GM21367 (cell line): ENCODE data around the gene NCAPH2.

Experiments used
- ATAC-seq: cut with Tn5 transposase; IDR thresholded peaks from one replicate; pipeline ENCODE4 v1.9.1; 2021; ENCODE audit not compliant: unreplicated experiment

NCAPH2 gene

DNA sequence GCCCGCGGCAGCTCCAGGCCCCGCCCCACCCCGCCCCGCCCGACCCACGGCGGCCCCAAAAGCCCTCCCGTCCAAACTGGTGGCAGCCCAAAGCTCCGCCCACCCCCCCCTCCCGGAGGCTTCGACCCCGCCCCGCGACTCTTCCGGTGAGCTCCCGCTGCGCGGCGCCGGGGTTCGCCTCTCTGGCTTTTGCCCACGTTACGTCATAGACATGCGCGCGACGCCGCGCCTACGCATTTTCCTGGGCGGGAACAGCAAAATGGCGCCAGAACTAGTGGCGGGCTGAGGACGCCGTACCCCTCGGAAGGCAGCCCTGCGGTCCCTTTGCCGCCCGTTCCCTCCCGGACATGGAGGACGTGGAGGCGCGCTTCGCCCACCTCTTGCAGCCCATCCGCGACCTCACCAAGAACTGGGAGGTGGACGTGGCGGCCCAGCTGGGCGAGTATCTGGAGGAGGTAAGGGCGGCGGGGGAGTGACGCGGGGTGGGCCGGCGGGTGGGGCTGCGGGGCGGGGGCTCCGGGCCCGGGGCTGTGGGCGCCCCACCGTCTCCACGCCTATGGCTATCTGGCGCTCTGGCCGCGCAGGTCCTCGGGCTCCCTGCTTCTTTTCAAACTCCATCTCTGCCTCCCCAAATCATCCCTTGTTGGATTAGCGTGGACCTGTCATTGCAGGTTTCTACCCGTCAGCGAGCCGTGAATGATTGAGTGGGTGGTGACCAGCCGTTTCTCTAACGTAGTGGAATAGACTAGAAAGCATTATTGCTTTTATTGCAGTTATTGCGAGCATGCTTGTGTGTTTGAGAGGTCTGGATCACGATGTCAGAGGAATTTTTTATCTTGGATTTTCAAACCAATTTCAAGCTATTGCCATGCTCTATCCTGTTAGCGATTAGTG lies at the start of gene NCAPH2:
Gene NCAPH2, plus strand, starts transcription at position 234 of the 894 bp plus-strand sequence. Its CDS starts 114 bp downstream, at position 348.
- ATAC-seq = peak; percentile 49

DNA sequence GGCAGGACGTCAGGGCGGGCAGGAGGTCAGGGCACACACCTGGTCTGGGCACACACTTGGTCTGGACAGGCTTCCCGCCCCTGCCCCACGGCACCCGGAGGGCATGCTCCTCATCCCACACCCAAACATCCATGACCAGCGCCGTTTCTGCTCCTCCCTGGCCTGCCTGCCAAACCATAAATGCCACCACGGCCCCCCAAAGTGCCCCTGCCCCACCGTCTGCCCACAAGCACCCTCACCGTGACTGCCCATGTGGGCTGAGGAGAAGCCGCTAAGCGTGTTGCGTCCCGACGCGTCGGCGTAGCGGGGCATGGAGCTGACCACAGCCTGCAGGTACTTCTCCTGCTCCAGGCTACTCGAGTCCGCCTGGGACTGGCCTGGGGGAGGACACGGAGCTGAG lies 49.0 kb upstream of the NCAPH2 start:
- ATAC-seq = no peak

DNA sequence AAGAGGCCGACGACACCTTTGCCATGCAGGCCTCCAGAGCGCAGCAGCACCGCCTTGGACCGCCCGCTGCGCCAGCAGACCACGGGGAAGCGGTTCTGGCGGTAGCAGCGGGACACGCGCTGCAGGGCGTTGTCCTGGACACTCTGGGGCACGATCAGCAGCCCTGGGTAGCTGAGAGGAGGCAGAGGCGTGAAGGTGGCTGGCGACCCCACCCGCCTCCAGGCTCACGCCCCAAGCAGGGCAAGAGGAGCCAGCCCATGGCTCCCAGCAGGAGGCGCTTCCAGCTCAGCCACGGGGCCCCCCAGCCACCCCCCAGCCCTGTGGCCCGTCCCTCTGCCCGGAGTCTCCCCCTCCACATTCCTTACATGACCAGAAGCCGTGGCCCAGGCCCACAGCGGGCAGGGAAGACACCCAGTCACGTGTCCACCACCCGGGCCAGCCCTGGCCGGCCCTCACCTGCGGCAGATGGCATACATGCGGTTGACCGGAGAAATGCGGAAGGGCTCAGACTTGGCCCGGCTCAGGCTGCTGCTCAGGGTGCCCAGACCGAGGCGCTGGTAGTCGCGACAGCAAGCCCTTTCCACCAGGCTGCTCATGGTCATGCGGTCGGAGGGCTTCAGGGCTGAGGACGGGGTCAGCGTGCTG lies 48.4 kb upstream of the NCAPH2 start:
- no peak for ATAC-seq

DNA sequence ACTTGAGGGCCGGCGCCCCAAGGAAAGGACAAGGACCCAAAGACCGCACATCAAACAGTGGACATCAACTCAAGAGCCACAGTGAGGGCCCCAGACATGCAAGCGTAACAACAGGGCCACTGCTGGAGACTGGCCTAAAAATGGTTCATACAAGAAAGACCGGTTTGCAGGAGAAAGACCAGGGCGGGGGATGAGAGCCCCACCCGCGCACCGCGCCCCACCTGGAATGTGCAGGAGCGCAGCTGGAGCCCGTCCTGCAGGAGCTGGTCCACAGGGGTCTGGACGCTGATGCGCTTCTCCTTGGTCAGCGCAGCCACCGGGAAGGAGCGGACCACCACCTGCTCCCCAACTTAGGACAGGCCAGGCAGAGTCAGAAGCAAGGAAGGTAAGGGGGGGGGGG lies 47.1 kb upstream of the NCAPH2 start:
- no peak for ATAC-seq

DNA sequence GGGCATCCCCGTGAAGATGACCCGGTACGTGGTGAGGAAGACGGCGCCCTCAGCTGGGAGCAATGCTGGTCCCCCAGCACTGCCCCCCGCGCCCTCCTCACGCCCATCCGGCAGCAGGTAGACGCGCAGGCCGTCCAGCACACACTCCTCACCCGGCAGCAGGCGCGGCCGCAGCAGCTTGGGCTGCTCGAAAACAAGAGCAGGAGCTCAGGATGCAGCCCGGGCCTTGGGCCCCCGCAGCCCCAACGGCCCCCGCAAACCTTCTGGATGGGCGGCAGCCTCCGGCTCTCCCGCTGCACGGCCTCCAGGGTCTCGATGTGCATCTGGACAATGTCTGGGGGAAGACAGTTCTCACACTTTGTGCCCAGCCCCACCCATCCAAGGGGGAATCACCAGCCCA lies 46.5 kb upstream of the NCAPH2 start:
- ATAC-seq = no peak

DNA sequence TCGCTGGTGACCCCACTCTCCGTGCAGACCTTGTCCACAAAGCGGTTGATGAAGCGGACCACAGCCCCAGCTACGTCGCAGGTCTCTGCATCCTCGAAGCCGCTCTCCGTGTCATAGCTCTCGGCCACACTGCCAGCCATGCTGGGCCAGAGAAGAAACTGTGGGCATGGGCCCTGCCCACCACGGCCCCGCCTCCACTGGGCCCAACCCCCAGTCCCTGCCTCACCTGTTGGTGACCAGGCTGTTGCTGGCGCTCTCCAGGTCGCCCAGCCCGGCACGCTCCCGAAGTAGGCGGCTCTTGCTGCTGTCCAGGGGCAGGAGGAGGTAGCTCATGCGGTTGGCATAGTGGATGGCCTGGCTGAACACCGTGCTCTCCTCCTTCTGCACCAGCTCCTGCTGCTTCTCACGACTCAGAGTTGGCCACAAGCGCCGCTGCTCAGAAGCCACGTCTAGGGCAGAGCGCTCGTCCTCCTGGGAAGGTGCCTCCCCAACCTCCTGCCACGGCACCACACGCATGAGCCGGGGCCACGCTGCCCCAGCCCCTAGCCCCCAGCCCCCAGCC lies 46.0 kb upstream of the NCAPH2 start:
- ATAC-seq = no peak

DNA sequence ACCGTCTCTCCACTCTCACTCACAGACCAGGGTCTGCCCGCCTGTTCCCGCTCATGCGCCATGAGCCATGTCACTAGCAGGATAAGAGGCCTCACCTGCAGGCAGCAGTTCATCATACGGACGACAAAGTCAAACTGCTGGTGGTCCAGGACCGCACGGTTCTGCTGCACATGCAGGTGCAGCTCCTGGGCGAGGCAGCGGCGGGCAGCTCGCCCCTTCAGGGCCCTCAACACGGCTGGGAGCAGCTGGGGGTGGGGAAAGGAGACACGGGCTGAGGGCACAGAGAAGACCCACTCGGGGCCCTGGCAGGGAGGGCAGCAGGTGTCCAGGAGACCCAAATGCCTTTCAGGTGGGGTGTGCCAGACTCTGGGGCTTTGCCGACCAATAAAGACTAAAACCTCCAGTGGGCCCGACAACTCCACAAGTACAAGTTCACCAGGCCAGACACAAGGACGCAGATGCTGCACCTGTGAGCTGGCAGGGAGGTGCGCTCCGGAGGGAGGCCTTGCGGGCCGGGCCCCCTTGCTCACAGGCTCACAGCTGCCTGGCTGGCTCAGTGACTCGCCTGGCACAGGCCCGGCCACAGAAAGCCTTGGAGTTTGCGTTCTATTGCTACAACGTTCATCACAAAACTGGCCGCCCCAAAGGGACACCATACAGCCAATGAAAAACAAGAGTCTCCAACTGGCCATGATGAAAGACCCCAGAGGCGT lies 44.7 kb upstream of the NCAPH2 start:
- ATAC-seq = no peak

DNA sequence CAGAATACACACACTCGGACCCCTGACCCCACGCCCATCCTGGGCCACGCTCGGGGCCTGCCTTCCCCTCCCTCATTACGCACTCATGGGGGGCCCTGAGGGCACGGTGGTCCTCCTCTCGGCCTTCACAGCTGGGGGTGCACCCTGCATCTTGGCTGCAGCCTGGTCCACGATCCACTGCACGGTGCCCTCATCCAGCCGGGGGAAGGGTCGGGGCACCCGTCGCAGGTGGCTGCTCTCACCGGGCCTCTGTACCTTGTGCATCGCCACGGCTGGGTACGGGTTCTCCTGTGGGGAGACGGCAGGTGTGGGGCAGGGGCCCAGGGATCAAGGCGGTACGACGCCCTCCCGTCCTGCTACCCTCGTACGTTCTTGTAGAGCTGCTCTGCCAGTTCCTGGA lies 43.6 kb upstream of the NCAPH2 start:
- no peak for ATAC-seq

DNA sequence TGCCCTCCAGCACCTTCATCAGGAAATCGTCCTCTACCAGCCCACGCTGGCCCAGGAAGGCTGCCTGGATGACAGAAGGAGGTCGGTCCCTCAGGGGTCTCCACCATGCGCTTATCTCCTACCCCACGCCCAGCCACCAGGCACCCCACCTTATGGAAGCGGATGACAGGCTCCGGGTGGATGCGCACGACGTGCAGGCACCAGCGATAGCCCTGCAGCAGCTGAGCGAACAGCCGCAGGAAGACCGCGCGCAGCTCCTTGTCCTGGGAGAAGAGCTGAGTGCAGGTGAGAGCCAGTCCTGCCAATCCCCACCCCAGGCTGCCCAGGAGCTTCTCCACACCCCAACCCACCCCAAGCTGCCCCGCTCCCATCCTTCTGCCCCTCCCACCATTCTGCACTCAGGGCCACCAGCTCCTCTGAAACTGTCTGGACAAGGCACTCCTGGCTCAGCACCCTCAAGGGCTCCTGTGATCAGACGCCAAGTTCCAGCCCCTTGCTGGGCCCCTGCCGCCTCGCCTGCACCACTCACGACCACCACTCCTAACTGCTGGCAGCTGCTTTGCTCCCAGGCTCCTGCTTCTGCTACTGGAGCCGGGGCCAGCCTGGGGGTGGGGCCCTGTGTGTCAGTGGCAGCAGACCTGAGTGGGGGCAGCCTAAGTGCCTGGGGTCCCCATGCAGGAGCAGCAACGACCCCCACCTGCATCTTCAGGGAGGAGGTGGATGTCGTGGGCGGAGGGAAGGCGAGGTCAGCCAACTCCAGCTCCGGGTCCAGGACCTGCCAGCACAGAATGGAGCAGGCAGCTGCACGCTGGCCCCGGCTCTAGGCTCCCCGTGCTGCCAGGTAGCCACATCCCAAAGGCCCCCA lies 42.7 kb upstream of the NCAPH2 start:
- ATAC-seq = no peak

DNA sequence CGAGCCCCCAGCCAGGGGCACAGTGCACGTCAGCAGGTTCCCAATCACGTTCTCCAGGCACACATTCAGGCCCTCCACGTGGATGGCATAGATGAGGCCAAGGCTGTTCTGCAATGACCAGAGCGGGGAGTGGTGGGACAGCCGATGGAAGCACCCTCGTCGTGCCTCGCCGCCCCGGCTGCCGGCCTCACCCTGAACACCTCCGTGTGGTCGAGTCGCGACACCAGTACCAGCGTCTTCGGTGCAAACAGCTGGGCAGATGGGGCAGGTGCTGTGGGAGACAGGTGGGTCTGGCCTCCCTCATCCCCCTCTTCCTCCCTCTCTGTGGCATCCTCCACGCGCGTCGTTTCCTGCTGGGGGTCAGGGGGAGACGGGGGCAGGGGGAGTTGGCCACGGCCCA lies 40.7 kb upstream of the NCAPH2 start:
- ATAC-seq = no peak

DNA sequence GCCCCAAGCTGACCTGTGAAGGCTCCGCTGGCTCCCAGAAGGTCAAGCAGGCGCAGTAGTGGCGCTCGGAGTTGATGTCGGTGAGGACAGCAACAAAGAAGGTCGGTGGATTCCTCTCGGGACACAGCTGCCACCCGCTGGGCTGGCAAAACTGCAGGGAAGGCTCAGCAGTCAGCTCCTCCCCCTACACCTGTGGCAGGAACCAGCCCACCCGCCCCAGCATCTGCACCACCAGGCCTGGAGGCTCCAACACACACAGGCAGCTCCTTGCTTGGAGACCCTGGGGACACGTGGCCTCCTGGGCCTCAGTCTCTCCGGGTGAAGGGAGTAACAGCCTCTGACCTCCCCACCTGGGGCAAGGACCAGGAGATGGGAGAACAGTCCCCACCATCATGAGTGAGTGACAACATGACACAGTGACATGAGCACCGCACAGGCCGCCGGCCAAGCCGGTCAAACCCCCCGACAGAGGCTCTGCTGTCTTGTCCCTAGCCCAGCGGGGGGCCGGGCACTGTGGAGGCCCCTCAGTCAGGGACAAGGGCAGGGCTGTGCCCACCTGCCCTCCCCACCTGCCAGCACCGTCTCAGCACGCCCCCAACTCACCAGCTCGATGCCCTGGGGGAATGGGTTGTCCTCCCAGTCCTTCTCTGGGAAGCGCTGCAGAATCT lies 40.1 kb upstream of the NCAPH2 start:
- ATAC-seq = no peak

DNA sequence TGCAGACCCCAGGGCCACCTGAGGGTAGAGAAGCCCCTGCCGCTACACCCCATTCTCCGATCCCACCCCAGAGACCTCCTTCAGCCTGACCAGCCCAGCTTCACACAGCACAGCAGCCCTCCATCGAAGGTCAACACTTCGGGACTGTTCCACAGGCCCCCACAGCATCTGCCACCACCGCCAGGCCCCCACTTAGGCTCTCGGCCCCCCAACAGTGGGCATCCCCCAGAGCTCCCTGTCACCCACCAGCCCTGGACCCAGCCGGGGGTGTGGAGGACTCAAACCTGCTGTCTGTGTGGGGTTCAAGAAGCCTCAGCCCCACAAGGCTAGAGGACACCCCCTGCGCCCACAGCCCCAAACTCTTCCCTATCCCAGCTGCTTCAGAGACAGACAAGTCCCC lies 39.4 kb upstream of the NCAPH2 start:
- no peak for ATAC-seq

DNA sequence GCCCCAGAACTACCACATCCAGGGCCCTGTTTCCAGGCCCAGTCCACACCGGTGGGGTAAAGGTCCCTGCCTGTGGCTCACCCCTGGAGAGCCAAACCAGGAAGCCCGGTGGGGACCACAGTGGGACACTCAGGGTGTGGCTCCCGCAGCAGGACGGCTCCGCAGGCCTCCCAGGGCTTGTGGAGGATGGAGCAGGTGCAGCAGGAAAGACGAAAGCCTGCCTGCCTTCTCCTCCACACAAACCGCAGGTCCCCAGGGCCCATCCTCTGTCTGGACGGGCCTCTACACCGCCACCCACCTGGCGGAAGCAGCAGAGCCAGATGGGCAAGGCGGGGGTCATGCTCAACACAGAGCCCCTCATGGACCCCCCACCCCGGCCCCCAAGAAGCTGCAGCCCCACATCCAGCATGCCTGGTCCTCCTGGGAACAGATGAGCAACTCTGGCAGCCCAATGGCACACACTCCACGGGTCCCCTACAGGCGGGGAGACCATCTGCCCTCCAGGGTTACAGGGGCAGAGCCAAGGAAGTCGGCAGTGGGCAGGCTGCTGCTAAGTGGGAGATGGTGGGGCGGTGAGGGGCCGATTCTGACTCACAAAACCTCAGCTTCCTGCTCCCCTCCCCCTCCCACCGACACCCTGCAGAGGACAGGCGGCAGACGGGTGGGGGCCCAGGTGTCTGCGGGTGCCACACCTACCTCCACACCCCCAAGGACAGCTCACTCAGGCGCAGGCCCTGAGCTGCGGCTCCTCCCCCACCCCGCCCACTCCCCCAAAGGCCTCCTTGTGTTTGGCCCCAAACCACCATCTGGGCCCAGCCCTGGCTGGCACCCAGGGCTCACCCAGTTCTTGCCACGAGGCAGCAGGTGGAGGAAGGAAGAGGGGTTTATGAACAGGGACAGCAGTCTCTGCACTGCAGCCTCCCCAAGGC lies 38.4 kb upstream of the NCAPH2 start:
- ATAC-seq = peak; percentile 31

DNA sequence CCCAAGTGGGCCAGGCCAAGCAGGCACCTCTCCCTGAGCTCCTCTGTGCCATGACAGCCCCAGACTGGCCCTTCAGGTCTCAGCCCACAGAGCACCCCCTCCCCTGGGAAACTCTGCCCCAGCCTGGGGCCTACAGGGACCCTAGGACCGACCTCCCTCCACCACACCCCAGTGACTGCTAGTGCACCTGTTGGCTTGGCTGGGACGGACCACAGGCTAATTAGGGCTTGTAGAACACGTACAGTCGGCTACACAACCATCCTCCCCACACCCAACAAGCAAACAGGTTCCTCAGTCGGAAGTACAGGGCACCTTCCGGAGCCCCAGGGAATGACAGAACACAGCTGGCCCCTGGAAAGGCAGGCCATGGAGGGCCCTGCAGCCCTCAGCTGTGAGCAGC lies 37.5 kb upstream of the NCAPH2 start:
- no peak for ATAC-seq

DNA sequence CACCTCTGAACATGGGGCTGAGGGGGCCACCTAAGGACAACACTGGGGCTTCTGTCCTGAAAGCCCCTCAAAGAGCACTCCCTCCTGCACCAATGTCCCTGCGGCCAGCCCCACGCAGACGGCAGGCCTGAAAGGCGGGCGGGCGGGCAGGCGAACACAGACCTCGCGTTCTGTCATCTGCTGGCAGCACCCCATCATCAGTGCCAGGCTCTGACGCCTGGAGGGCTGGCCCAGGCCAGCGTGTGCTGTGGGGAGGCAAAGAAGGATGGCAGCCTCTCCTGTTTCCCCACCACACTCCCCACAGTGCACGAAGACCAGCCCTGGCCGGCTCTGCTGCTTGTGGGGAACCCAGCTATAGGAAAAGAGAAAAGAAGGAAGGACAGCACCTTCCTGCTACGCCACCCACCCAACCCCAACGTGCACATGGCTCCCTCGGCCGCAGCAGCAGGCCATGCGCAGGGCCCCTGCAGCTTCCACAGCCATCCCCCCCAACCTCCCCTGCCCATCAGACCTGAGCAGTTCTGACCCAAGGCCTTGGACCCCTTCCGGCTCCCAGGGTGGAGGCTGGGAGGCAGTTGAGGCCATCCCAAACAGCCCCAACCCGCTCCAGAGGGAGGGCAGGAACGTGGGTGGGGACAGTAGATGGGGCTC lies 36.7 kb upstream of the NCAPH2 start:
- no peak for ATAC-seq

DNA sequence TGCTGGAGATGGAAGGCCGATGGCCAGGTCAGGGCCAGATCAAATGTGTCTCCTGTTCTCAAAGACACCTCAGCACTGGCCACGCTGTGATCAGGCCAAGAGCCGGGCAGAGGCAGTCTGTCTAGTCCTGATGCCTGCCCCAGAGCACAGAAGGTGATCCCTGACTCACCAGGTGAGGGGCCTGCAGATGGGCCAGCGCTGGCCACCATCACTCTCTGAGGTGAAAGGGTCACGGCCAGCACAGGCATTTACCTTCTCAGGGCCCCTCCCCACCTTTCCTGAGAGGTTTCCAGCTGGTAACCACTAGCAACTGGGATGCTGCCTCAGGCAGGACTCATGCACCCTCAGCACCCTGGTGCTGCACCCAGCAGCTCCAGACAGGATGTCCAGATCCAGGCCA lies 36.1 kb upstream of the NCAPH2 start:
- ATAC-seq = no peak

DNA sequence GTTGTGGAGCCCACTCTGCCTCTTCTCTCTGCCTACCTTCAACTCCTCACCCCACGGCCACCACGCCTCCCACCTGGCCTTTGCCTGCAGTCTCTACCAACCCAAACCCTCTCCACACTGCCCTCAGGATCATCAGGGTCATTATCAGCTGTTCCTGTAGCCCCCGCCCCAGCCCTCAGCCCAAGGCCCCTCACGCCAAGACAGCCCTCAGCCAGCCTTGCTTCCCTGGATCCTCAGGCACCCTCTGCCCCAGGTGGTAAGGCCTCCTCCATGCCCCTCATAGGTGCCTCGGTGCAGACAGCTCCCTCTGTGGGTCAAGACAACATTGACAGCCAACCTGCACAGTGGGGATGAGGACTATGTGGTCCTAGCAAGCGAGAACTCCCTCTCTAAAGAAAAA lies 34.9 kb upstream of the NCAPH2 start:
- no peak for ATAC-seq

DNA sequence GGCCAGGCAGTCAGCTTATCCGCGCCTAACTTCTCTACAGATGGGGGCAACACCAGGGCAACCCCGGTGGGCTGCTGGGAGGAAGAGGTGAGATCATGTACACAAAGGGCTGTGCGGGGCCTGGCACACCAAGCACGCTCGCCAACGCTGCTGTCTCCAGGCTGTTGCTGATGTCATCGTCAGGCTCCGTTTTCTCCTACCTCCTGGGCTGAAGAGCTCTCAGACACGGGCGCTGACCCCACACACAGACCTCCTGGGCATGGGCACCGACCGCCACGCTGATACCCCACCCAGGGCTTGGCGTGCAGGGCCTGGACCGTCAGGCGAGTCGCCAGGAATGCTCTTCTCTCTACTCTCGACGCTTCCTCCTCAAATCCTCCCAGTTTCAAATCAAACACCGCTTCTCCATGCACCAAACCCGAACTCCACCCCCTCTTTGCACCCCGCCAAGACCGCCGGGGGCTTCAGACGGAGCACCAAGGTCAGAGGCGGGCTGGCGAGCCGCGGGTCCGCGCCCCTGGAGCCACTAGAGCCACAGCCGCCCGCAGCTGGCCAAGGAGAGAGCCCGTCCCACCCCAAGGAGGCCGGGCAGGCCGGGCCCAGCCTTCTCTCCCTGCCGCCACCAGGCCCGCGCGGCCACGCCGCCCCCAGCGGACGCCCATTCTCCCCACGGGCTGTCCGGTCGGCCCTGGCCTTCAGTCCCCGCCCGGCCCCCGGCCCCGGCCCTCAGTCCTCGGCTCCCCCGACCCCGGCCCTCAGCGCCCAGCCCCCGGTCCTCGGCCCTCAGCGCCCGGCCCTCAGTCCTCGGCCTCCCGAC lies 34.0 kb upstream of the NCAPH2 start:
- no peak for ATAC-seq
